HepG2 (cell line): ENCODE measurements around the gene DNMT1. TPM values are rescaled to one million over a fixed set of nuclear protein-coding genes. Genes with fewer than 3 reads are reported as not detected.
A peak's percentile ranks its signal among the peaks of the same experiment; 100 is the strongest.

ENCODE experiments used
- AKNA ChIP-seq: sonication (generic); formaldehyde crosslinking; IDR thresholded peaks from 2 replicates; pipeline ENCODE4 v1.4.0; 2020; ENCODE audit warnings: missing genetic modification reagents, borderline replicate concordance
- ETV5 ChIP-seq: IDR thresholded peaks from 2 replicates; pipeline ENCODE4 v1.6.1; 2018; ENCODE audit warnings: missing biosample characterization, missing genetic modification reagents, inconsistent platforms, borderline replicate concordance
- HOXA5 ChIP-seq: sonication (generic); formaldehyde crosslinking; IDR thresholded peaks from 2 replicates; pipeline ENCODE4 v1.4.0; 2020; ENCODE audit warnings: missing genetic modification reagents
- KLF16 ChIP-seq, 2 experiments: sonication (generic) in 1 of 2; formaldehyde crosslinking in 1 of 2; IDR thresholded peaks; 2 replicates each; pipeline versions ENCODE4 v1.6.1 to v1.8.0; 2016 to 2023; ENCODE audit warnings: missing genetic modification reagents in 2 of 2, missing compliant biosample characterization in 1 of 2
- MYC ChIP-seq: sonication (generic); formaldehyde crosslinking; IDR thresholded peaks from 2 replicates; pipeline ENCODE4 v1.9.0; 2021; ENCODE audit warnings: missing genetic modification reagents, borderline replicate concordance
- NBN ChIP-seq: fragments of 450-650 bp; conservative IDR thresholded peaks from 2 replicates; pipeline ENCODE4 v1.6.1; 2017
- ZNF383 ChIP-seq: sonication (generic); formaldehyde crosslinking; IDR thresholded peaks from 2 replicates; pipeline ENCODE4 v1.4.0; 2020; ENCODE audit warnings: missing genetic modification reagents, mild to moderate bottlenecking, borderline replicate concordance
- ZNF501 ChIP-seq: sonication (generic); formaldehyde crosslinking; IDR thresholded peaks from 2 replicates; pipeline ENCODE4 v1.5.1; 2020; ENCODE audit warnings: mild to moderate bottlenecking, moderate library complexity, missing genetic modification reagents
- ZNF746 ChIP-seq: sonication (generic); formaldehyde crosslinking; IDR thresholded peaks from 2 replicates; pipeline ENCODE4 v1.8.0; 2022; ENCODE audit warnings: mild to moderate bottlenecking, missing genetic modification reagents
- polyA plus RNA-seq, 8 experiments: library from polyadenylated mRNA; depleted of rRNA in 3 of 8; stranded (reverse) in 7 of 8; unstranded in 1 of 8; fragments of >200 nt; fragmentation: Illumina TruSeq in 4 of 8; extraction: Trizol in 4 of 8; gene quantifications; 2 replicates each; pipeline versions ENCODE4 v1.2.1 to v1.2.3, GENCODE V29; 2011 to 2016; ENCODE audit warnings: low read depth in 4 of 8, missing spikeins in 1 of 8, mixed read lengths in 1 of 8; ENCODE audit not compliant: insufficient read depth in 1 of 8
- total RNA-seq, 5 experiments: library from RNA; depleted of rRNA; stranded (reverse); fragments of >200 nt; fragmentation: Illumina TruSeq; extraction: Trizol; gene quantifications; 2 replicates each; pipeline ENCODE4 v1.2.3, GENCODE V29; 2016; ENCODE audit warnings: low read depth in 1 of 5
- TF ChIP-seq, protein P1 (sequence below): sonication (generic); formaldehyde crosslinking; IDR thresholded peaks from 2 replicates; pipeline ENCODE4 v1.4.0; 2020; ENCODE audit warnings: missing genetic modification reagents, borderline replicate concordance
- TF ChIP-seq, protein P2 (sequence below): sonication (generic); formaldehyde crosslinking; IDR thresholded peaks from 2 replicates; pipeline ENCODE4 v1.5.0; 2020; ENCODE audit warnings: mild to moderate bottlenecking, missing genetic modification reagents, borderline replicate concordance

DNMT1 gene
- total and polyA plus RNA-seq, 2 of the 13 experiments (the other 11 are each of a cell fraction or from before 2014, with no cell fraction given), result 31.2 to 91.1 TPM

GRCh38 chr19:10112895-10113591 is 81.7 kb downstream of the DNMT1 start (continued):
- TF ChIP-seq, protein P1, sequence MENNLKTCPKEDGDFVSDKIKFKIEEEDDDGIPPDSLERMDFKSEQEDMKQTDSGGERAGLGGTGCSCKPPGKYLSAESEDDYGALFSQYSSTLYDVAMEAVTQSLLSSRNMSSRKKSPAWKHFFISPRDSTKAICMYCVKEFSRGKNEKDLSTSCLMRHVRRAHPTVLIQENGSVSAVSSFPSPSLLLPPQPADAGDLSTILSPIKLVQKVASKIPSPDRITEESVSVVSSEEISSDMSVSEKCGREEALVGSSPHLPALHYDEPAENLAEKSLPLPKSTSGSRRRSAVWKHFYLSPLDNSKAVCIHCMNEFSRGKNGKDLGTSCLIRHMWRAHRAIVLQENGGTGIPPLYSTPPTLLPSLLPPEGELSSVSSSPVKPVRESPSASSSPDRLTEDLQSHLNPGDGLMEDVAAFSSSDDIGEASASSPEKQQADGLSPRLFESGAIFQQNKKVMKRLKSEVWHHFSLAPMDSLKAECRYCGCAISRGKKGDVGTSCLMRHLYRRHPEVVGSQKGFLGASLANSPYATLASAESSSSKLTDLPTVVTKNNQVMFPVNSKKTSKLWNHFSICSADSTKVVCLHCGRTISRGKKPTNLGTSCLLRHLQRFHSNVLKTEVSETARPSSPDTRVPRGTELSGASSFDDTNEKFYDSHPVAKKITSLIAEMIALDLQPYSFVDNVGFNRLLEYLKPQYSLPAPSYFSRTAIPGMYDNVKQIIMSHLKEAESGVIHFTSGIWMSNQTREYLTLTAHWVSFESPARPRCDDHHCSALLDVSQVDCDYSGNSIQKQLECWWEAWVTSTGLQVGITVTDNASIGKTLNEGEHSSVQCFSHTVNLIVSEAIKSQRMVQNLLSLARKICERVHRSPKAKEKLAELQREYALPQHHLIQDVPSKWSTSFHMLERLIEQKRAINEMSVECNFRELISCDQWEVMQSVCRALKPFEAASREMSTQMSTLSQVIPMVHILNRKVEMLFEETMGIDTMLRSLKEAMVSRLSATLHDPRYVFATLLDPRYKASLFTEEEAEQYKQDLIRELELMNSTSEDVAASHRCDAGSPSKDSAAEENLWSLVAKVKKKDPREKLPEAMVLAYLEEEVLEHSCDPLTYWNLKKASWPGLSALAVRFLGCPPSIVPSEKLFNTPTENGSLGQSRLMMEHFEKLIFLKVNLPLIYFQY (CRISPR knock-in tag), result no peak
- TF ChIP-seq AKNA (CRISPR knock-in tag) (no peak), KLF16 (CRISPR knock-in tag; IDR thresholded peaks at IDR 0.05) (peak in 1 of 2 experiments; percentile 63; a peak in 2 of 4 replicates), NBN (no peak), HOXA5 (CRISPR knock-in tag) (no peak), ETV5 (CRISPR knock-in tag) (no peak), ZNF383 (CRISPR knock-in tag) (no peak), ZNF501 (0 out of 2 replicates have a peak, but pooled peaks have one; percentile 12), MYC (CRISPR knock-in tag) (no peak; the same call in 1 of the 2 replicates), ZNF746 (CRISPR knock-in tag) (0 out of 2 replicates have a peak, but pooled peaks have one; percentile 22)
- TF ChIP-seq, protein P2, sequence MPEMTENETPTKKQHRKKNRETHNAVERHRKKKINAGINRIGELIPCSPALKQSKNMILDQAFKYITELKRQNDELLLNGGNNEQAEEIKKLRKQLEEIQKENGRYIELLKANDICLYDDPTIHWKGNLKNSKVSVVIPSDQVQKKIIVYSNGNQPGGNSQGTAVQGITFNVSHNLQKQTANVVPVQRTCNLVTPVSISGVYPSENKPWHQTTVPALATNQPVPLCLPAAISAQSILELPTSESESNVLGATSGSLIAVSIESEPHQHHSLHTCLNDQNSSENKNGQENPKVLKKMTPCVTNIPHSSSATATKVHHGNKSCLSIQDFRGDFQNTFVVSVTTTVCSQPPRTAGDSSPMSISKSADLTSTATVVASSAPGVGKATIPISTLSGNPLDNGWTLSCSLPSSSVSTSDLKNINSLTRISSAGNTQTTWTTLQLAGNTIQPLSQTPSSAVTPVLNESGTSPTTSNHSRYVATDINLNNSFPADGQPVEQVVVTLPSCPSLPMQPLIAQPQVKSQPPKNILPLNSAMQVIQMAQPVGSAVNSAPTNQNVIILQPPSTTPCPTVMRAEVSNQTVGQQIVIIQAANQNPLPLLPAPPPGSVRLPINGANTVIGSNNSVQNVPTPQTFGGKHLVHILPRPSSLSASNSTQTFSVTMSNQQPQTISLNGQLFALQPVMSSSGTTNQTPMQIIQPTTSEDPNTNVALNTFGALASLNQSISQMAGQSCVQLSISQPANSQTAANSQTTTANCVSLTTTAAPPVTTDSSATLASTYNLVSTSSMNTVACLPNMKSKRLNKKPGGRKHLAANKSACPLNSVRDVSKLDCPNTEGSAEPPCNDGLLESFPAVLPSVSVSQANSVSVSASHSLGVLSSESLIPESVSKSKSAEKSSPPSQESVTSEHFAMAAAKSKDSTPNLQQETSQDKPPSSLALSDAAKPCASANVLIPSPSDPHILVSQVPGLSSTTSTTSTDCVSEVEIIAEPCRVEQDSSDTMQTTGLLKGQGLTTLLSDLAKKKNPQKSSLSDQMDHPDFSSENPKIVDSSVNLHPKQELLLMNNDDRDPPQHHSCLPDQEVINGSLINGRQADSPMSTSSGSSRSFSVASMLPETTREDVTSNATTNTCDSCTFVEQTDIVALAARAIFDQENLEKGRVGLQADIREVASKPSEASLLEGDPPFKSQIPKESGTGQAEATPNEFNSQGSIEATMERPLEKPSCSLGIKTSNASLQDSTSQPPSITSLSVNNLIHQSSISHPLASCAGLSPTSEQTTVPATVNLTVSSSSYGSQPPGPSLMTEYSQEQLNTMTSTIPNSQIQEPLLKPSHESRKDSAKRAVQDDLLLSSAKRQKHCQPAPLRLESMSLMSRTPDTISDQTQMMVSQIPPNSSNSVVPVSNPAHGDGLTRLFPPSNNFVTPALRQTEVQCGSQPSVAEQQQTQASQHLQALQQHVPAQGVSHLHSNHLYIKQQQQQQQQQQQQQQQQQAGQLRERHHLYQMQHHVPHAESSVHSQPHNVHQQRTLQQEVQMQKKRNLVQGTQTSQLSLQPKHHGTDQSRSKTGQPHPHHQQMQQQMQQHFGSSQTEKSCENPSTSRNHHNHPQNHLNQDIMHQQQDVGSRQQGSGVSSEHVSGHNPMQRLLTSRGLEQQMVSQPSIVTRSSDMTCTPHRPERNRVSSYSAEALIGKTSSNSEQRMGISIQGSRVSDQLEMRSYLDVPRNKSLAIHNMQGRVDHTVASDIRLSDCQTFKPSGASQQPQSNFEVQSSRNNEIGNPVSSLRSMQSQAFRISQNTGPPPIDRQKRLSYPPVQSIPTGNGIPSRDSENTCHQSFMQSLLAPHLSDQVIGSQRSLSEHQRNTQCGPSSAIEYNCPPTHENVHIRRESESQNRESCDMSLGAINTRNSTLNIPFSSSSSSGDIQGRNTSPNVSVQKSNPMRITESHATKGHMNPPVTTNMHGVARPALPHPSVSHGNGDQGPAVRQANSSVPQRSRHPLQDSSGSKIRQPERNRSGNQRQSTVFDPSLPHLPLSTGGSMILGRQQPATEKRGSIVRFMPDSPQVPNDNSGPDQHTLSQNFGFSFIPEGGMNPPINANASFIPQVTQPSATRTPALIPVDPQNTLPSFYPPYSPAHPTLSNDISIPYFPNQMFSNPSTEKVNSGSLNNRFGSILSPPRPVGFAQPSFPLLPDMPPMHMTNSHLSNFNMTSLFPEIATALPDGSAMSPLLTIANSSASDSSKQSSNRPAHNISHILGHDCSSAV, result no peak
